MCF 10A (cell line): ENCODE data around the gene PRTG. TPM values are rescaled to one million over a fixed set of nuclear protein-coding genes. Genes with fewer than 3 reads are reported as not detected.

Experiments used
- BruUV-seq: library from RNA; stranded (reverse); fragments of 400-500 nt; replicated peaks from 2 replicates; lab custom pipeline; 2021; lab: Mats Ljungman, UMichigan
- CTCF ChIA-PET: fragments of 300-600 bp; sonication (Branson Sonifier 250); formaldehyde crosslinking; extraction: SDS; loops from one replicate; lab custom pipeline; 2021; ENCODE audit warnings: antibody characterized with exemption, inconsistent platforms; lab: Yijun Ruan, JAX
- POLR2A ChIA-PET: fragments of 300-600, 350-650 bp; sonication (Branson Sonifier 250); formaldehyde crosslinking; extraction: SDS; loops from one replicate; lab custom pipeline; 2020; ENCODE audit warnings: antibody characterized with exemption, inconsistent platforms; lab: Yijun Ruan, JAX
- DNase-seq: peaks from one replicate; pipeline ENCODE4 v3.0.0-alpha.2; 2018; ENCODE audit not compliant: unreplicated experiment
- H3K27ac Mint-ChIP-seq: one replicate; pipeline ENCODE4 v1.8.0; 2022; ENCODE audit warnings: mild to moderate bottlenecking, low read depth, mixed read lengths; ENCODE audit not compliant: unreplicated experiment
- H3K27me3 Mint-ChIP-seq: one replicate; pipeline ENCODE4 v1.8.0; 2022; ENCODE audit warnings: mixed read lengths; ENCODE audit not compliant: insufficient read depth, unreplicated experiment
- H3K36me3 Mint-ChIP-seq: one replicate; pipeline ENCODE4 v1.8.0; 2022; ENCODE audit warnings: mild to moderate bottlenecking, moderate library complexity, mixed read lengths; ENCODE audit not compliant: insufficient read depth, unreplicated experiment
- H3K4me1 Mint-ChIP-seq: one replicate; pipeline ENCODE4 v1.8.0; 2022; ENCODE audit warnings: mixed read lengths; ENCODE audit not compliant: insufficient read depth, unreplicated experiment
- H3K4me3 Mint-ChIP-seq: one replicate; pipeline ENCODE4 v1.8.0; 2022; ENCODE audit warnings: mild to moderate bottlenecking, moderate library complexity, mixed read lengths; ENCODE audit not compliant: unreplicated experiment
- H3K9me3 Mint-ChIP-seq: one replicate; pipeline ENCODE4 v1.8.0; 2022; ENCODE audit warnings: mixed read lengths; ENCODE audit not compliant: unreplicated experiment
- CTCF ChIP-seq: fragments of 200-600 bp; IDR thresholded peaks from one replicate; pipeline ENCODE4 v1.8.0; 2022; ENCODE audit warnings: antibody characterized with exemption, mild to moderate bottlenecking; ENCODE audit not compliant: unreplicated experiment
- intact Hi-C: fragments of 100-400 bp; cut with micrococcal nuclease; formaldehyde crosslinking; loops from 2 replicates; pipeline ENCODE4 v1.14.1; 2022
- total RNA-seq: library from RNA; stranded (reverse); gene quantifications from 2 replicates; pipeline ENCODE4 v1.2.3, GENCODE V29; 2022

Gene PRTG
- total RNA-seq, 1 experiment from 2014 or later, result 3.5 TPM

GRCh38 chr15:55780292-55780691 lies 37.3 kb upstream of the PRTG start:
- peaks cover 10% of the 10 kb centered on the region for H3K9me3 Mint-ChIP-seq
- POLR2A ChIA-PET, result no interaction called here
- CTCF ChIA-PET, result interaction anchor here (0.8 kb wide), 1 partner anchor 65 kb away, joined by 3 read pairs; no protein-coding TSS in a partner anchor
- H3K36me3 Mint-ChIP-seq, result no peaks in the 10 kb centered on the region
- intact Hi-C loops, result no loop called here
- H3K27ac Mint-ChIP-seq, result no peak overlapping the region
- H3K27me3 Mint-ChIP-seq, result peaks cover 11% of the 10 kb centered on the region
- TF ChIP-seq CTCF, result no peak
- BruUV-seq, result no TSS peak
- peaks cover 4% of the 10 kb centered on the region for H3K4me1 Mint-ChIP-seq
- no peak overlapping the region for H3K4me3 Mint-ChIP-seq
- no peak for DNase-seq

GRCh38 chr15:55778932-55779331 lies 36.0 kb upstream of the PRTG start:
- Mint-ChIP-seq H3K4me1 (peaks cover 7% of the 10 kb centered on the region), H3K9me3 (peaks cover 10% of the 10 kb centered on the region), H3K4me3 (no peak overlapping the region), H3K36me3 (no peaks in the 10 kb centered on the region), H3K27me3 (peaks cover 11% of the 10 kb centered on the region), H3K27ac (no peak overlapping the region)
- DNase-seq, result no peak
- ChIA-PET POLR2A (no interaction called here), CTCF (interaction anchor here (0.6 kb wide), 1 partner anchor 363 kb away, joined by 3 read pairs; no protein-coding TSS in a partner anchor)
- no TSS peak for BruUV-seq
- intact Hi-C loops, result no loop called here
- TF ChIP-seq CTCF, result no peak

- POLR2A ChIA-PET, result interaction anchor here (0.6 to 1.6 kb wide), 4 partner anchors 10 to 143 kb away, joined by 3 to 4 read pairs (median 4); no protein-coding TSS in a partner anchor
- peak overlapping the region; percentile 39 for H3K27ac Mint-ChIP-seq
- peaks cover 7% of the 10 kb centered on the region for H3K4me1 Mint-ChIP-seq
- peaks cover 6% of the 10 kb centered on the region for H3K9me3 Mint-ChIP-seq
- no TSS peak for BruUV-seq
- H3K36me3 Mint-ChIP-seq, result no peaks in the 10 kb centered on the region
- peaks cover 7% of the 10 kb centered on the region for H3K27me3 Mint-ChIP-seq
- intact Hi-C loops, result no loop called here
- no peak overlapping the region for H3K4me3 Mint-ChIP-seq
- CTCF ChIA-PET, result interaction anchor here (0.6 to 4.0 kb wide), 22 partner anchors 9 to 508 kb away, joined by 3 to 31 read pairs (median 5); no protein-coding TSS in a partner anchor
- TF ChIP-seq CTCF, result no peak
- DNase-seq, result peak; percentile 83
Measured at GRCh38 chr15:55775316-55775715, 32.4 kb upstream of the PRTG start.

- H3K27ac Mint-ChIP-seq, result no peak overlapping the region
- ChIA-PET POLR2A (interaction anchor here (0.7 to 1.6 kb wide), 3 partner anchors 16 to 144 kb away, joined by 3 to 4 read pairs (median 4); no protein-coding TSS in a partner anchor), CTCF (interaction anchor here (0.6 to 4.0 kb wide), 29 partner anchors 10 to 660 kb away, joined by 3 to 31 read pairs (median 4); no protein-coding TSS in a partner anchor)
- H3K4me1 Mint-ChIP-seq, result peaks cover 7% of the 10 kb centered on the region
- no peak overlapping the region for H3K4me3 Mint-ChIP-seq
- H3K27me3 Mint-ChIP-seq, result no peaks in the 10 kb centered on the region
- peak; percentile 58 for DNase-seq
- peak; percentile 57 for TF ChIP-seq CTCF
- no peaks in the 10 kb centered on the region for H3K36me3 Mint-ChIP-seq
- no TSS peak for BruUV-seq
- intact Hi-C loops, result no loop called here
- H3K9me3 Mint-ChIP-seq, result no peaks in the 10 kb centered on the region
Measured at GRCh38 chr15:55774113-55774970, 31.4 kb upstream of the PRTG start.
